ENCODE results near the gene HSD3B2.

HSD3B2 gene

GRCh38 chr1:119467219-119467618 is 52.3 kb downstream of the HSD3B2 start:
- DNase-seq = no peak

- DNase-seq = no peak
Observed at GRCh38 chr1:119467857-119468668, 53.1 kb downstream of the HSD3B2 start.

- no peak for DNase-seq
Observed at GRCh38 chr1:119469741-119470140, 54.8 kb downstream of the HSD3B2 start.

DNA sequence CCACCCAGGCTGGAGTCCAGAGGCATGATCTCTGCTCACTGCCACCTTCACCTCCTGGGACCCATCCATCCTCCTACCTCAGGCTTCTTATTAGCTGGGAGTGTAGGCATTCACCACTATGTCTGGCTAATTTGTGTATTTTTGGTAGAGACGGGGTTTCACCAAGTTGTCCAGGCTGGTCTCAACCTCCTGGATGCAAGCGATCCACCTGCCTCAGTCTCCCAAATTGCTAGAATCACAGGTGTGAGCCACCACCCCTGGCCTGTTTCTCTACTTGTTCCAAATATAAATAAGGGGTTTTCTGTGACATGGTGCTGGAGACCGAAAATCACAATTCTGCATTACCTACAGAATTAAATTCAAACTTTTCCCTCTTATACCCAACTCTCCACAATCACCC is 55.4 kb downstream of the HSD3B2 start:
- DNase-seq = no peak

DNA sequence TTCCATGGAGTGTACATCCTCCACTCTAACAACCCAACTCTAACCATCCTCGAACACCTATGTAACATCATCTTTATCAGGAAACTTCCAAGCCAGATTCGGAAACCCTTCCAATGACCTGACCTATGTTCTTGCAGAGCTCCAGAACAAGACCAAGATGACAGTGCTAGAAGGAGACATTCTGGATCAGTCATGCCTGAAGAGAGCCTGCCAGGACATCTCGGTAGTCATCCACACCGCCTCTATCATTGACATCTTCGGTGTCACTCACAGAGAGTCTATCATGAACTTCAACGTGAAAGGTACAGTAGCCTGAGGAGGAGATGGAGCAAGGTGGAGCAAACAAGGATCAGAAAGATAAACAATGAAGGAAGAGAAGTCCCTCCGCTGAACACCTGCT is 56.0 kb downstream of the HSD3B2 start:
- DNase-seq = no peak

GRCh38 chr1:119471566-119471965 is 56.6 kb downstream of the HSD3B2 start:
- no peak for DNase-seq

DNA sequence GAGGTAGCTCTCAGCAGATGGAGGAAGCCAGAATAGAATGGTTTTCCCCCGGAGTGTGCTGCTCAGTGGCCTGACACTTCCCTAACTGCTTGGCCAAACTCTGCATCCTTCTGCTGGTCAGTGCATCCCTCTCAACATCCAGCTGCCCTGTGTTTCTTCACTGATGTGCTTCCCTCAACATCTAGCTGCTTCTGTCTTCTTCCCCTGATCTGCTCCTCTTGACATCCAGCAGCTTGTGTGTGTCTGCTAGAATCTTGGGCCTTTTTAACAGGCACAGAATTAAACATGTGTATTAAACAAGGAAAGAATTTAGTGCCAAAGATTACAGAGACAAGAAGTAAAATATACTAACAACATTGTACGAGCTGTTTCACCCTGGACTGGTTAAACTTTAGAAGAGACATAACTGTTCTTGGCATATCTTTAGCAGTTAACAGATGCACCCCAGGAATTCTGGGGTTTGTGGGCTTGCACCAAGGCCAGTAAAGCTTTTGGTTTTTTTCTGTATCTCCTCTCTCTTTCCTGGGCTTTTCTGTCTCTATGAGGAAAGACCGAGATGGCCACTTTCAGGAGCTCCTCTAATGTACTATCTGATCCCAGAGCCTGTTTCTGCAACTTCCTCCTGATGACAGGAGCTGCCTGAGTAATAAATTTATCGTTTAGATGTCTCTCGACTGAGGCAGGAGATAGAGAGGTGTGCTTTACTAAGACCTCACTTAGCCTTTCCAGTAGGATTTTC is 57.3 kb downstream of the HSD3B2 start:
- DNase-seq = no peak
